Measurements from ENCODE around the gene UBE2E1.

UBE2E1 gene

DNA sequence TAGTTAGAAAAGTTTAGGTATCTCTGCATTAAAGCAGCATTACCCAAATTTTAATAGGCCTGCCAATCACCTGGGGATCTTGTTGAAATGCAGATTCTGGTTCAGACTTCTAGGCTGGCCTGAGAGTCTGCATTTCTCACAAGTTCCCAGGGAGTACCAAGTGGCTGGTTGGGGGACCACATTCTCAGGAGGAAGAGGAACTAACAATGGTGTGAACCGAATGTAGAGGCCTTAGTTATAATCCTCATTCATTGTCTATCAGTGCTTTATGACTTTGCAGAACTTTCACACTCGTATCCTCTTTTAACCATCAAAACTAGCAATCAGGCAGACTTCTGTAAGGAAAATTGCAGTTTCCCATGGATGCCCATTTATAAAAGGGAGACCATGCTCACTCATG is 38.2 kb upstream of the UBE2E1 start:
- Histone ChIP-seq H3K27ac (ENCODE audit: insufficient read depth, low read depth, low read length, poor library complexity, severe bottlenecking) (no peak overlapping the region), H3K36me3 (ENCODE audit: control insufficient read depth, insufficient read depth, low read length) (no peaks in the 10 kb centered on the region), H3K27me3 (ENCODE audit: control insufficient read depth, insufficient read depth, low read length, poor library complexity, severe bottlenecking) (no peaks in the 10 kb centered on the region), H3K4me3 (ENCODE audit: insufficient read depth, low read depth, low read length) (no peak overlapping the region), H3K9me3 (ENCODE audit: control insufficient read depth, low read length) (no peaks in the 10 kb centered on the region), H3K4me1 (ENCODE audit: control insufficient read depth, insufficient read depth, low read length) (peaks cover 3% of the 10 kb centered on the region)
- 87 to 88% methylated on average over 2 of the region's 2 CpGs for WGBS, 2 experiments

DNA sequence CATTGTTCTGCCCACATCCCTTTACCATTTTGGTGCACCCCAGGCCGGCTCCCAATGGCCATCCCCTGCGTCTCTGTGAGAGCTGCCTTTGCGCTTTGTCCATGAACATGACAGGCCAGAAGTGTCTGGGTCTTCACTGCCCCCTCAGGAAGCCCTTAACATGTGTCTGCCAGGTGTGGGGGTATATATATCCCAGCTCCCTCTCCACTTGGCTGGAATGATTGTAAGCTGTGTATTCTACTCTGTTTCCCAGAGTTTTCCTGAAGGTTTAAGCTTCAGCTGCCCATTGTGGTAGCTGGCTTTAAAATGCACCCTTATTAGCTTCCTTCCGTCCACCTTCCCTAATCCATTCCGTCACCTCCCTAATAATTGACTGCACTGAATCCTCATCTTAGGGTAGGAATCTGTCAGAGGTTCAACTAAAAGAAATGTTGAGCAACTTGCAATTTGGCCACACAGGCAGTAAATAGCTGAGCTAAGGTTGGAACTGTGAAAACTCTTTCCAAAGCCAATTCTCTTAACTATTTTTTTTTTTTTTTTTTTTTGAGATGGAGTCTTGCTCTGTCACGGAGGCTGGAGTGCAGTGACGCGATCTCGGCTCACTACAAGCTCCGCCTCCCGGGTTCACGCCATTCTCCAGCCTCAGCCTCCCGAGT is 30.4 kb upstream of the UBE2E1 start:
- no peaks in the 10 kb centered on the region for H3K9me3 ChIP-seq (ENCODE audit: control insufficient read depth, low read length)
- WGBS, 2 experiments, result 88 to 93% methylated on average over 13 of the region's 13 CpGs

DNA sequence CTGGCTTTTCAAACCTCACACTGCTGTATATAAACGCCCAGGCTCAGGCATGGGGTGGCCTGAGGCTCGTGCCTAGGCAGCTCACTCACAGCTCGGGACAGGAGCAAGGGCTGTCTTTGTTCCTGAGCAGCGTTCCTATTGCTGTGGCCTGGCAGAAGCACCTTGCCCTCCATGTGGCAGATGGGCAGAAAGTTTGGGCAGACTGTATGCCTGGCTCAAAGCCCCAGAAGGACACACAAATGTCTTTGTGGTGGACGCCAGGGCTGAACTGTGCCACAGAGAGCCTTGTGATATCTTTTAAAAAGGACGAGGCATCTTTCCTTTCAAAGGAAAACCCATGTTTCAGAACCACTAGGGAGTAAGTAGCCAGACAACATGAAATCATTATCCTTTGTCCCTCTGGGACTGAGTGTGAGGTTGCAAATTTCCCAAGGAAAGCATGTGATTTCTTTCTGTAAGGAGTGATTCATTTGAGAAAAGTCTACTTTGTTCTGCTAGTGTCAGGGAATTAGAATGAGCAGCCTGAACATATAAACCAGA is 29.3 kb upstream of the UBE2E1 start:
- WGBS, 2 experiments, result 82 to 83% methylated on average over 6 of the region's 6 CpGs
- Histone ChIP-seq H3K27ac (ENCODE audit: insufficient read depth, low read depth, low read length, poor library complexity, severe bottlenecking) (no peak overlapping the region), H3K4me3 (ENCODE audit: insufficient read depth, low read depth, low read length) (no peak overlapping the region)

More for the DNA sequence above, 30.4 kb upstream of the UBE2E1 start:
- no peak overlapping the region for H3K27ac ChIP-seq (ENCODE audit: insufficient read depth, low read depth, low read length, poor library complexity, severe bottlenecking)
- peaks cover 4% of the 10 kb centered on the region for H3K4me1 ChIP-seq (ENCODE audit: control insufficient read depth, insufficient read depth, low read length)
- H3K36me3 ChIP-seq (ENCODE audit: control insufficient read depth, insufficient read depth, low read length), result no peaks in the 10 kb centered on the region
- no peak overlapping the region for H3K4me3 ChIP-seq (ENCODE audit: insufficient read depth, low read depth, low read length)
- no peaks in the 10 kb centered on the region for H3K27me3 ChIP-seq (ENCODE audit: control insufficient read depth, insufficient read depth, low read length, poor library complexity, severe bottlenecking)

DNA sequence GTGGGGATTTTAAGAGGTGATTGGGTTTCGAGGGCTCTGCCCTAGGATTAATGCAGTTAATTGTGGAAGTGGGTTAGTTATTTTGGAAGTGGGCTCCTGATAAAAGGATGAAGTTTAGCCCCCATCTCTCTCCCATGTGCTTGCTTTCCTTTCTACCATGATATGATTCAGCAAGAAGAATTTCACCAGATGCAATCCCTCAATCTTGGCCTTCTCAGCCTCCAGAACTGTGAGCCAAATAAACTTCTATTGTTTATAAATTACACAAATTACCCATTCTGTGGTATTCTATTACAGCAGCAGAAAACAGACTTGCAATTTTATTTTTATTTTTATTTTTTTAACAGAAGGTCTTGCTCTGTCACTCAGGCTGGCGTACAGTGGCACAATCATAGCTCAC is 27.3 kb upstream of the UBE2E1 start:
- Histone ChIP-seq H3K9me3 (ENCODE audit: control insufficient read depth, low read length) (no peaks in the 10 kb centered on the region), H3K4me3 (ENCODE audit: insufficient read depth, low read depth, low read length) (no peak overlapping the region), H3K27ac (ENCODE audit: insufficient read depth, low read depth, low read length, poor library complexity, severe bottlenecking) (no peak overlapping the region), H3K27me3 (ENCODE audit: control insufficient read depth, insufficient read depth, low read length, poor library complexity, severe bottlenecking) (no peaks in the 10 kb centered on the region), H3K36me3 (ENCODE audit: control insufficient read depth, insufficient read depth, low read length) (no peaks in the 10 kb centered on the region), H3K4me1 (ENCODE audit: control insufficient read depth, insufficient read depth, low read length) (peaks cover 4% of the 10 kb centered on the region)
- 95 to 96% methylated on average over 2 of the region's 2 CpGs for WGBS, 2 experiments

More for the DNA sequence above, 29.3 kb upstream of the UBE2E1 start:
- H3K27me3 ChIP-seq (ENCODE audit: control insufficient read depth, insufficient read depth, low read length, poor library complexity, severe bottlenecking), result no peaks in the 10 kb centered on the region
- H3K9me3 ChIP-seq (ENCODE audit: control insufficient read depth, low read length), result no peaks in the 10 kb centered on the region
- H3K36me3 ChIP-seq (ENCODE audit: control insufficient read depth, insufficient read depth, low read length), result no peaks in the 10 kb centered on the region
- H3K4me1 ChIP-seq (ENCODE audit: control insufficient read depth, insufficient read depth, low read length), result peaks cover 4% of the 10 kb centered on the region

DNA sequence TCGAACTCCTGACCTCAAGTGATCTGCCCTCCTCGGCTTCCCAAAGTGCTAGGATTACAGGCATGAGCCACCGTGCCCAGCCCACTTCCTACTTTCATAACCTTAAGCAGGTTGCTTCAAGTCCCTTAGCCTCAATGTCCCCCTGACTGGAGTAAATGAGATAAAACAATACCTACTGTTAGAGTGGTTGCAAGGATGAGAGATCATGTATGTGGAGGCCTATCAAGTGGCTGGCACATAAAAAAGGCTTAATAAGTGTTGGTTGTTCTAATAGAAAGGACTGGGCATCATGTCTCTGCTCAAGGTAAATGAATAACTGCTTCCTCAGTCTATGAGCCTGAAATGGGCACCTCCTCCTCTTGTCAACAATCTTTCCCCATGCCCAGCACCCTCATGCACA is 25.9 kb upstream of the UBE2E1 start:
- WGBS, 2 experiments, result 95% methylated on average over 3 of the region's 3 CpGs
- Histone ChIP-seq H3K27me3 (ENCODE audit: control insufficient read depth, insufficient read depth, low read length, poor library complexity, severe bottlenecking) (no peaks in the 10 kb centered on the region), H3K9me3 (ENCODE audit: control insufficient read depth, low read length) (no peaks in the 10 kb centered on the region), H3K4me3 (ENCODE audit: insufficient read depth, low read depth, low read length) (no peak overlapping the region), H3K27ac (ENCODE audit: insufficient read depth, low read depth, low read length, poor library complexity, severe bottlenecking) (no peak overlapping the region), H3K4me1 (ENCODE audit: control insufficient read depth, insufficient read depth, low read length) (peaks cover 4% of the 10 kb centered on the region), H3K36me3 (ENCODE audit: control insufficient read depth, insufficient read depth, low read length) (no peaks in the 10 kb centered on the region)

DNA sequence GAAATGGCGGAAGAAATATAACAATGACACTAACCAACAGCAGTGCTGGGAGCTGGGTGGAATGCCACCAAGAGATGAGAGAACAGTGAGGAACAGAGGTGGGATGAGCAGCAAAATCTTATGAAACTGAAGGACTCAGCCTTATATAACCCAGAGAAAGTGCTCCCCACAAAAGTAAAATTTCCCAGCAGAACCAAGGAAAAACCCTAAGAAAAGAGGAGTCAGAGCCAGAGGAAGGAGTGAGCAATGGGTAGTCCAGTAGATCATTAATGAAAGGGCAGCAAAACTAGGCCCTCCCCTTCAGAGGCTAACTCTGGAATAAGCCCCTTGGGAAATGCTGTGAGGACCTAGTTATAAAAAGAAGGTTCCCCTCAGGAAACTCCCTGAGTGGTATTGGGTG is 24.7 kb upstream of the UBE2E1 start:
- WGBS, 2 experiments, result 17 to 67% methylated on average over 1 of the region's 1 CpG
- Histone ChIP-seq H3K27me3 (ENCODE audit: control insufficient read depth, insufficient read depth, low read length, poor library complexity, severe bottlenecking) (no peaks in the 10 kb centered on the region), H3K36me3 (ENCODE audit: control insufficient read depth, insufficient read depth, low read length) (no peaks in the 10 kb centered on the region), H3K4me1 (ENCODE audit: control insufficient read depth, insufficient read depth, low read length) (peaks cover 4% of the 10 kb centered on the region), H3K9me3 (ENCODE audit: control insufficient read depth, low read length) (no peaks in the 10 kb centered on the region), H3K4me3 (ENCODE audit: insufficient read depth, low read depth, low read length) (no peak overlapping the region), H3K27ac (ENCODE audit: insufficient read depth, low read depth, low read length, poor library complexity, severe bottlenecking) (no peak overlapping the region)

DNA sequence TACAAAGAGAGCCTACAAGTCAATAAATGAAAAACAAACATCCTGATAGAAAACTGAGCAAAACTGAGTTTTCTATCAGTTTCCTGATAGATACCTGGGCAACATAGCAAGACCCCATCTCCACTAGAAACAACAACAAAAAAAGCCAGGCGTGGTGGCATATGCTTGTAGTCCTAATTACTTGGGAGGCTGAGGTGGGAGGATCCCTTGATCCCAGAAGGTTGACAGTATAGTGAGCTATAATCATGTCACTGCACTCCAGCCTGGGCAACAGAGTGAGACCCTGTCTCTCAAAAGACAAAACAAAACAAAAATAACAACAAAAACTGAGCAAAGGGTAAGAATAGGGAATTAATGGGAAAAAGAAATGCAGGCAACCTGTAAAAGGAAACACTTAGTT is 23.9 kb upstream of the UBE2E1 start:
- WGBS, 2 experiments, result 73 to 77% methylated on average over 1 of the region's 1 CpG
- Histone ChIP-seq H3K27me3 (ENCODE audit: control insufficient read depth, insufficient read depth, low read length, poor library complexity, severe bottlenecking) (no peaks in the 10 kb centered on the region), H3K27ac (ENCODE audit: insufficient read depth, low read depth, low read length, poor library complexity, severe bottlenecking) (no peak overlapping the region), H3K4me1 (ENCODE audit: control insufficient read depth, insufficient read depth, low read length) (peaks cover 4% of the 10 kb centered on the region), H3K4me3 (ENCODE audit: insufficient read depth, low read depth, low read length) (no peak overlapping the region), H3K9me3 (ENCODE audit: control insufficient read depth, low read length) (no peaks in the 10 kb centered on the region), H3K36me3 (ENCODE audit: control insufficient read depth, insufficient read depth, low read length) (no peaks in the 10 kb centered on the region)

DNA sequence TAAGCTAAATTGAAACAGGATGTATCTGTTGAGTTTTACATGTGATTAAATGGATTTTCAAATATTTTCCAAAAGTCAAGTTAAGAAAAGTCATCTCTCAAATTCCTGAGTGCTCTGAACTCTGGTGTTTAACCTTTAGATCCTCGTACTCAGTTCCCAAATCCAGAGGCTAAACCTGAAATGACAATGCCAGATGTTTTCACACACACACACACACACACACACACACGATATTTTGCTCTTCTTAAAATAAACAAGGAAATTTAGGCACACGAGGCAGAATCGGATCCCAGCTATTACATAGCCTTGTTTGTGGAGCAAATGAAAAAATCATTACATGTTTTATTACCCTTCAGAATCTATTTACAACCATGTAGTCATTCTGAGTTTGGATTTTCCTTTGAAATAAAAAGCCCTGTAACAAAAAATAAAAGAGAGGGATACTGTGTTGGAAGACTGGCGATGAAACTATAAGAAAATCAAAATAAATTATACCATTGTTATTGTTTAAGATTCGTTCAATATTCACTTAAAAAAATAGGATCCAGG is 20.6 kb upstream of the UBE2E1 start:
- WGBS, 2 experiments, result 90 to 93% methylated on average over 4 to 5 of the region's 6 CpGs
- no peaks in the 10 kb centered on the region for H3K4me1 ChIP-seq (ENCODE audit: control insufficient read depth, insufficient read depth, low read length)
- H3K9me3 ChIP-seq (ENCODE audit: control insufficient read depth, low read length), result no peaks in the 10 kb centered on the region
- H3K27me3 ChIP-seq (ENCODE audit: control insufficient read depth, insufficient read depth, low read length, poor library complexity, severe bottlenecking), result no peaks in the 10 kb centered on the region
- H3K4me3 ChIP-seq (ENCODE audit: insufficient read depth, low read depth, low read length), result no peak overlapping the region
- H3K27ac ChIP-seq (ENCODE audit: insufficient read depth, low read depth, low read length, poor library complexity, severe bottlenecking), result no peak overlapping the region
- no peaks in the 10 kb centered on the region for H3K36me3 ChIP-seq (ENCODE audit: control insufficient read depth, insufficient read depth, low read length)

DNA sequence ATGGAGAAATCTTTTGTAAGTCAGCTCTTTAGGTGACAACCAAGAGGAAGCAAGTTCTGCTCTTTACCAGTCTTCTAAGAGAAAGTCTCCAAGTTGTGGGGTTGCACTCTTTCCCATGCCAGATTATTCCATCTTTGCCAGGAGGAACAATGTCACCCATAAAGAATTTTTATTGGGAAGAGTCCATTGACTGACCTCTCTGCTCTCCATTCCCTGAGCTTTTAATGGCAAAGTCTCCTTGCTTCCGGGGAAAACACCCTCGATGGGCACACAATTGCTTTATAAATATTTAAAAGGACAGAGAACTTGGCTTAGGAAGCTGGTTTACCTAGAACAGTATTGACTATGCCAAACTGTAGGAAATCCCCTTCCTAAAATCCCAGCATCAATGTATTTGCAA is 19.9 kb upstream of the UBE2E1 start:
- Histone ChIP-seq H3K36me3 (ENCODE audit: control insufficient read depth, insufficient read depth, low read length) (no peaks in the 10 kb centered on the region), H3K9me3 (ENCODE audit: control insufficient read depth, low read length) (no peaks in the 10 kb centered on the region), H3K4me3 (ENCODE audit: insufficient read depth, low read depth, low read length) (no peak overlapping the region), H3K4me1 (ENCODE audit: control insufficient read depth, insufficient read depth, low read length) (no peaks in the 10 kb centered on the region), H3K27me3 (ENCODE audit: control insufficient read depth, insufficient read depth, low read length, poor library complexity, severe bottlenecking) (no peaks in the 10 kb centered on the region), H3K27ac (ENCODE audit: insufficient read depth, low read depth, low read length, poor library complexity, severe bottlenecking) (no peak overlapping the region)
- WGBS, 2 experiments, result 94% methylated on average over 2 of the region's 2 CpGs

DNA sequence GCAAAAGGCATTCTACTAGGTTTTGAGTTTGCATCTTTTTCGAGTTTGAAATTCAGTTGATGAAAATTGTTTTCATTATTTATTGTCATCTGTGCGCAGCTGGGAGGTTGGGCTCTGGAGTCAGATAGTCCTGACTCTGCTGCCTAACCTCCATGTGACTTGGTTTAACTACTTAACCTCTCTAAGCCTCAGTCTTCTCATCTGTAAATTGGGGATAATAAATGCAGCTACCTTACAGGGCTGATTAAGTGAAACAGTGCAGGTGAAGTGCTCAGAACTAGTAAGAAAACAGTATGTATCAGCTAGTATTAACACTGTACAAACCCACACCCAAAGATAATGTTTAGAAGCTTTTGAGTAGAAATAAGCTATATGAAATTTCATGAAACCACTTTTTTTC is 14.1 kb upstream of the UBE2E1 start:
- Histone ChIP-seq H3K36me3 (ENCODE audit: control insufficient read depth, insufficient read depth, low read length) (no peaks in the 10 kb centered on the region), H3K9me3 (ENCODE audit: control insufficient read depth, low read length) (no peaks in the 10 kb centered on the region), H3K27ac (ENCODE audit: insufficient read depth, low read depth, low read length, poor library complexity, severe bottlenecking) (no peak overlapping the region), H3K27me3 (ENCODE audit: control insufficient read depth, insufficient read depth, low read length, poor library complexity, severe bottlenecking) (no peaks in the 10 kb centered on the region), H3K4me3 (ENCODE audit: insufficient read depth, low read depth, low read length) (no peak overlapping the region), H3K4me1 (ENCODE audit: control insufficient read depth, insufficient read depth, low read length) (no peaks in the 10 kb centered on the region)
- 92 to 93% methylated on average over 2 of the region's 2 CpGs for WGBS, 2 experiments

All from ectodermal cell (in vitro differentiated cells).